HG03025 (cell line): ENCODE measurements around the gene ASIC1.

Experiments
- ATAC-seq: cut with Tn5 transposase; IDR thresholded peaks from one replicate; pipeline ENCODE4 v1.9.1; 2021; ENCODE audit warnings: mild to moderate bottlenecking, moderate library complexity; ENCODE audit not compliant: unreplicated experiment, low FRiP score

ASIC1 gene

GRCh38 chr12:50058743-50059312 is 1.4 kb downstream of the ASIC1 start:
- no peak for ATAC-seq

- no peak for ATAC-seq
Observed at GRCh38 chr12:50059440-50060119, 2.2 kb downstream of the ASIC1 start.

GRCh38 chr12:50060120-50060468 is 2.7 kb downstream of the ASIC1 start:
- ATAC-seq = no peak

- ATAC-seq = no peak
Observed at GRCh38 chr12:50061171-50061570, 3.8 kb downstream of the ASIC1 start.

GRCh38 chr12:50061946-50062686 is 4.7 kb downstream of the ASIC1 start:
- no peak for ATAC-seq

GRCh38 chr12:50062728-50063460 is 5.5 kb downstream of the ASIC1 start:
- ATAC-seq = no peak

- ATAC-seq = no peak
Observed at GRCh38 chr12:50065726-50066310, 8.4 kb downstream of the ASIC1 start.

- ATAC-seq = no peak
Observed at GRCh38 chr12:50066402-50066801, 9.0 kb downstream of the ASIC1 start.

GRCh38 chr12:50069069-50069468 is 11.7 kb downstream of the ASIC1 start:
- no peak for ATAC-seq

GRCh38 chr12:50069539-50069938 is 12.1 kb downstream of the ASIC1 start:
- ATAC-seq = no peak

GRCh38 chr12:50070314-50071060 is 13.1 kb downstream of the ASIC1 start:
- ATAC-seq = no peak

- ATAC-seq = no peak
Observed at GRCh38 chr12:50072198-50072907, 15.0 kb downstream of the ASIC1 start.

GRCh38 chr12:50073206-50073605 is 15.8 kb downstream of the ASIC1 start:
- no peak for ATAC-seq

GRCh38 chr12:50073712-50074111 is 16.3 kb downstream of the ASIC1 start:
- ATAC-seq = no peak

- no peak for ATAC-seq
Observed at GRCh38 chr12:50074936-50075807, 17.8 kb downstream of the ASIC1 start.

GRCh38 chr12:50075808-50076170 is 18.4 kb downstream of the ASIC1 start:
- ATAC-seq = no peak

- ATAC-seq = no peak
Observed at GRCh38 chr12:50077099-50077498, 19.7 kb downstream of the ASIC1 start.

GRCh38 chr12:50078281-50078680 is 20.9 kb downstream of the ASIC1 start:
- no peak for ATAC-seq

GRCh38 chr12:50079771-50080170 is 22.4 kb downstream of the ASIC1 start:
- ATAC-seq = no peak
